GM18505 (cell line): Measurements from ENCODE around the gene EML6.

Experiments
- ATAC-seq: cut with Tn5 transposase; IDR thresholded peaks from one replicate; pipeline ENCODE4 v1.9.1; 2021; ENCODE audit not compliant: unreplicated experiment
- POLR2A ChIP-seq: IDR thresholded peaks from 4 replicates; pipeline ENCODE4 v1.6.1; 2011; ENCODE audit warnings: borderline replicate concordance; ENCODE audit not compliant: insufficient read depth, insufficient read length; ENCODE audit errors: extremely low read depth

EML6 gene

GRCh38 chr2:54909001-54909400 is 185.5 kb downstream of the EML6 start:
- TF ChIP-seq POLR2A, result no peak
- ATAC-seq, result no peak

- no peak for ATAC-seq
- TF ChIP-seq POLR2A, result no peak
These were observed 188.8 kb downstream of the EML6 start for GRCh38 chr2:54912305-54912704.

GRCh38 chr2:54912893-54913292 is 189.4 kb downstream of the EML6 start:
- TF ChIP-seq POLR2A, result no peak
- no peak for ATAC-seq

- TF ChIP-seq POLR2A, result no peak
- no peak for ATAC-seq
These were observed 191.2 kb downstream of the EML6 start for GRCh38 chr2:54914637-54915036.

GRCh38 chr2:54915101-54915500 is 191.6 kb downstream of the EML6 start:
- no peak for TF ChIP-seq POLR2A
- ATAC-seq, result no peak

- TF ChIP-seq POLR2A, result no peak
These were observed 193.2 kb downstream of the EML6 start for GRCh38 chr2:54916637-54917036.

GRCh38 chr2:54918647-54919280 is 195.3 kb downstream of the EML6 start:
- ATAC-seq, result no peak
- no peak for TF ChIP-seq POLR2A

More at GRCh38 chr2:54916637-54917036, 193.2 kb downstream of the EML6 start:
- no peak for ATAC-seq

- no peak for ATAC-seq
These were observed 197.2 kb downstream of the EML6 start for GRCh38 chr2:54920660-54921059.

GRCh38 chr2:54924121-54924520 is 200.7 kb downstream of the EML6 start:
- TF ChIP-seq POLR2A, result no peak
- ATAC-seq, result no peak

More at GRCh38 chr2:54920660-54921059, 197.2 kb downstream of the EML6 start:
- no peak for TF ChIP-seq POLR2A

GRCh38 chr2:54925022-54925421 is 201.6 kb downstream of the EML6 start:
- TF ChIP-seq POLR2A, result no peak
- ATAC-seq, result no peak

- TF ChIP-seq POLR2A, result no peak
These were observed 203.8 kb downstream of the EML6 start for GRCh38 chr2:54927085-54927750.

GRCh38 chr2:54927751-54928615 is 204.5 kb downstream of the EML6 start:
- no peak for TF ChIP-seq POLR2A
- no peak for ATAC-seq

More at GRCh38 chr2:54927085-54927750, 203.8 kb downstream of the EML6 start:
- ATAC-seq, result no peak

GRCh38 chr2:54928719-54929118 is 205.3 kb downstream of the EML6 start:
- ATAC-seq, result no peak
- no peak for TF ChIP-seq POLR2A

GRCh38 chr2:54931473-54931872 is 208.0 kb downstream of the EML6 start:
- ATAC-seq, result no peak
- no peak for TF ChIP-seq POLR2A

GRCh38 chr2:54935389-54935788 is 211.9 kb downstream of the EML6 start:
- ATAC-seq, result no peak
- no peak for TF ChIP-seq POLR2A
